Stimulated activated CD4-positive, alpha-beta T cell treated with anti-CD3 and anti-CD28 coated beads, Interleukin-15, amount 100 ng/mL, for 48 hours (primary cell): Measurements from ENCODE around the gene PNLIPRP2.

Experiments
- DNase-seq, 2 donors: peaks; one replicate each; pipeline ENCODE4 v3.0.0-alpha.2; 2020; ENCODE audit warnings: low read depth in 2 of 2

PNLIPRP2 gene

DNA sequence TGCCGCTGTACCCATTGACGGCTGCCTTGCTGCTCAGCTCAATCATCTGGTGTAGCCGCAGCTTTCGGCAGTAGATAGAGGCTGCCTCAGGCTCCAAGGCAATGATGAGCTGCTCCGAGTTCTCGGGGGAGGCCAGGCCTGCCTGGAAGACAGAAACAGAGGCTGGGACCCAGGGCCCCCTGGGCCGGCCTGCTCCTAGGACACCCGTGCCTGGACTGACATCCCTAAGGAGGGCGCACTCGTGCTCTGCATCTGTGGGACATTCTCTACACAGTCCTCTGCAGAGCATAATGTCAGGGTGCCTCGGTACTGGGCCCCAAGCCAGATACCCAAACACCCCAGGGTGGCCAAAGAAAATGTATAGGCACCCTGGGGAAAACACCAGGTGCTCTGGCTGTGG is 63.1 kb downstream of the PNLIPRP2 start:
- DNase-seq, result no peak

- DNase-seq, result no peak
These were observed 64.0 kb downstream of the PNLIPRP2 start for GRCh38 chr10:116684781-116685180.

DNA sequence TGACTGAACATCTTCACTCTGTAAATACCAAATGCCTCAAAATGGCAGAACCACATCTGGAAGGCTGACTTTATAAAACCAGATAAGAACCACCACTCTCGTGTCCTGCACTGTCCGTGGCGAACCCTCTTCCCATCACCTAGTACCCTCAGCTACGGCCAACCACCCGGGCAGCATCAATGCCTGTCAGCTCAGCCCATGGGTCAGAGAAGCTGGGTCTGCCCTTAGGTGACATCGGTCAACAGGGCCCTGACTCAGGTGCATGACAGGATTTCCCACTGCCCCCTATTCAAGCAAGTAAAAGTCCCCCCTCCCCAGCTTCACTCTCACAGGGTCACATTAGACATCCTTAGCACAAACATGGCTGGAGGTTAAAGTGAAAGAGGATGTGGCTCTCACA is 65.1 kb downstream of the PNLIPRP2 start:
- no peak for DNase-seq

GRCh38 chr10:116686632-116687031 is 65.9 kb downstream of the PNLIPRP2 start:
- no peak for DNase-seq

- no peak for DNase-seq
These were observed 66.9 kb downstream of the PNLIPRP2 start for GRCh38 chr10:116687633-116688032.

DNA sequence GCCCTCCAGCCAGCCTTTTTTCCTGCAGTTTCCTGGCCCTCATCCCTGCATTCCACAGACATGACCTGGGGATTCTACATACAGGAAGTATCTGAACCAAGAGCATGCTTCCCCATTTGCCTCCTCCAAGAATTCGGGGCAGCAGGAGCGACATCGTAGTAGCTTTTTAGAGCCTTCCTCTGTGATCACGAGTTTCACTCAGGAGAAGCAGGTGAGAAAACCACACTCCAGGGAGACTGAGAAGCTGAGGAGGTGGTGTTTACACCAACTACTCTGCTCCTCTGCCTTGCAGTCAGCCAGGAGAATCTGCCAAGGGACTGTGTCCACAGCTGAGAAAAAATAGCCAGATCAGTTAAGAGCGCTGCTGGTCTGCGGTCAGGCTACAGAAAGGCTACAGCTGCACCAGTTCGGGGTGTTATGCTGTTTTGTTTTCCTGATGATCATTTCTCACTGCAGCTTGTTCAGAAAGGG is 67.5 kb downstream of the PNLIPRP2 start:
- no peak for DNase-seq

DNA sequence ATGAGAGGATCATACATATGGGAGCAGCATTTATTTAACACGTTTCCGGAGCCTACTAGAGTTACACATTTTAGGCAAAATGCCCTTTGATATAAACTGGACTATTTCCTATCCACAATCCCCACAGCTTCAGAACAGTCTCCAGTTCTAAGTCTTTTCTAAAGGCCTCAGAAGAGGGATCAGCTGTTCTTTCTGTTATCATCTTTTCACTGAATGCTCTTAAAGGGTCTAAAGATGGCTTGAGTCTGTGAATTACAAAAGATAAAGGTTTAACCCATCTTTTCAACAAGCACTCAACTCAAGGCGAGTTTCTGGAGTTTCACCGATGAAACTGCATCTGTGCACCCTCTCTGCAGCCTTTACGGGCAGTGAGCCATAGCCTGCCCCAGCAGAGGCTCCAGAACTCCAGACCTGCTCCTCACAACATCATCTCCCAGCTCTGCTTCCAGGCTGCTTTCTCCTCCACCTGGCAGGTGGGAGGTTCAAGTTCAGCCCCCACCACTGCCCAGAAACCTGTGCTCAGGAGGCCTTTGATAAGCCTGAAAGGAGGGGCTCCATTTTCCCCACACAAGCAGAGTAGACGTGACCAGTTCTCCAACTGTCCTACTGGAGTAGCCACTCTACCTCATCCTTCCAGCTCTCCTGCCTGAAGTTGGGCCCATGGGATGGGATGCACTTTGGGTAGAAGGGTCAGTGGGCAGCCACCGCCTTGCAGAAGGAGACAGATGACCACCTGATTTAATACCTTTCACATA is 68.2 kb downstream of the PNLIPRP2 start:
- DNase-seq, result no peak

GRCh38 chr10:116689744-116690143 is 69.0 kb downstream of the PNLIPRP2 start:
- no peak for DNase-seq

- no peak for DNase-seq
These were observed 69.9 kb downstream of the PNLIPRP2 start for GRCh38 chr10:116690356-116691322.

- no peak for DNase-seq
These were observed 70.9 kb downstream of the PNLIPRP2 start for GRCh38 chr10:116691635-116692034.

DNA sequence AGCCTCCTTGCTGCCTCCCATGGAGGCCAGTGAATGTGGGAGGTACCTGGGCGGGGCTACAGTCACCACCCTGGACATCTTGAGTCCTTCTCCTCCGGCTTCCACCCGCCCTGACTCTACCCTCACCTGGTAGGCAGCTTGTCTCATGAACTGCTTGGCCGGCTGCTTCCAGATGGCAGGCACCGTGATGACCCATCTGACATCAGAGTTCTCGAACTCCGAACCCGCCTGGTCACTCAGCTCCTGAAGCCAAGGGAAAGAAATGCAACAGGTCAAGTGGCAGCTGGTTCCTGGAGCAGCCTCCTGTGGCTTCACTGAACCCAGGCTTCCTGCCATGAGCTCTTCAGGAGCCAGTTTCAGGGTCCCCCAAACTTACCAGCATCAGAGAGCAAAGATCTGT is 71.5 kb downstream of the PNLIPRP2 start:
- no peak for DNase-seq

GRCh38 chr10:116694243-116694926 is 73.6 kb downstream of the PNLIPRP2 start:
- DNase-seq, result no peak
